Epithelial cell of esophagus (primary cell): Measurements from ENCODE around the gene LRP1.

Source experiments
- DNase-seq: peaks from one replicate; pipeline ENCODE4 v3.0.0; 2010; ENCODE audit warnings: low read depth
- H3K4me3 ChIP-seq: 2 replicates; pipeline ENCODE4 v1.5.1; 2011; ENCODE audit warnings: mild to moderate bottlenecking, low read length, control low read depth
- TF ChIP-seq, protein P1 (sequence below): IDR thresholded peaks from 2 replicates; pipeline ENCODE4 v1.5.1; 2011; ENCODE audit warnings: low read depth, mild to moderate bottlenecking, low read length, control low read depth, inconsistent platforms; ENCODE audit not compliant: insufficient read depth; ENCODE audit errors: missing control alignments

LRP1 gene

GRCh38 chr12:57224278-57224972 is 96.1 kb downstream of the LRP1 start:
- TF ChIP-seq, protein P1, sequence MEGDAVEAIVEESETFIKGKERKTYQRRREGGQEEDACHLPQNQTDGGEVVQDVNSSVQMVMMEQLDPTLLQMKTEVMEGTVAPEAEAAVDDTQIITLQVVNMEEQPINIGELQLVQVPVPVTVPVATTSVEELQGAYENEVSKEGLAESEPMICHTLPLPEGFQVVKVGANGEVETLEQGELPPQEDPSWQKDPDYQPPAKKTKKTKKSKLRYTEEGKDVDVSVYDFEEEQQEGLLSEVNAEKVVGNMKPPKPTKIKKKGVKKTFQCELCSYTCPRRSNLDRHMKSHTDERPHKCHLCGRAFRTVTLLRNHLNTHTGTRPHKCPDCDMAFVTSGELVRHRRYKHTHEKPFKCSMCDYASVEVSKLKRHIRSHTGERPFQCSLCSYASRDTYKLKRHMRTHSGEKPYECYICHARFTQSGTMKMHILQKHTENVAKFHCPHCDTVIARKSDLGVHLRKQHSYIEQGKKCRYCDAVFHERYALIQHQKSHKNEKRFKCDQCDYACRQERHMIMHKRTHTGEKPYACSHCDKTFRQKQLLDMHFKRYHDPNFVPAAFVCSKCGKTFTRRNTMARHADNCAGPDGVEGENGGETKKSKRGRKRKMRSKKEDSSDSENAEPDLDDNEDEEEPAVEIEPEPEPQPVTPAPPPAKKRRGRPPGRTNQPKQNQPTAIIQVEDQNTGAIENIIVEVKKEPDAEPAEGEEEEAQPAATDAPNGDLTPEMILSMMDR, result no peak
- DNase-seq, result no peak
- H3K4me3 ChIP-seq, result no peak overlapping the region

- DNase-seq, result peak; percentile 40
- TF ChIP-seq, protein P1, result peak; percentile 11
- no peak overlapping the region for H3K4me3 ChIP-seq
Observed at GRCh38 chr12:57224973-57225679, 96.8 kb downstream of the LRP1 start.

- TF ChIP-seq, protein P1, result no peak
- H3K4me3 ChIP-seq, result no peak overlapping the region
- DNase-seq, result no peak
Observed at GRCh38 chr12:57225680-57226210, 97.5 kb downstream of the LRP1 start.

- DNase-seq, result no peak
- H3K4me3 ChIP-seq, result no peak overlapping the region
- TF ChIP-seq, protein P1, result no peak
Observed at GRCh38 chr12:57226588-57227314, 98.5 kb downstream of the LRP1 start.

GRCh38 chr12:57227315-57228115 is 99.2 kb downstream of the LRP1 start:
- TF ChIP-seq, protein P1, result no peak
- DNase-seq, result peak; percentile 67
- H3K4me3 ChIP-seq, result no peak overlapping the region

GRCh38 chr12:57229046-57229633 is 100.9 kb downstream of the LRP1 start:
- TF ChIP-seq, protein P1, result peak; percentile 18

More at GRCh38 chr12:57229046-57229633, 100.9 kb downstream of the LRP1 start:
- H3K4me3 ChIP-seq, result peak overlapping the region; percentile 92
- no peak for DNase-seq
